BJ (cell line): ENCODE results near the gene C2orf68. TPM values are rescaled to one million over a fixed set of nuclear protein-coding genes. Genes with fewer than 3 reads are reported as not detected.
"Not testable (repeated sequence)": the region's sequence is repeated elsewhere in the genome, so short reads cannot be mapped to it uniquely, and the experiment has no call there.

Experiments
- CTCF ChIA-PET: fragments of 350-600 bp; formaldehyde crosslinking; extraction: SDS; loops from one replicate; lab custom pipeline; 2021; ENCODE audit warnings: antibody characterized with exemption, inconsistent platforms; lab: Yijun Ruan, JAX
- POLR2A ChIA-PET: fragments of 300-600 bp; sonication (Branson Sonifier 250); formaldehyde crosslinking; extraction: SDS; loops from one replicate; lab custom pipeline; 2021; ENCODE audit warnings: antibody characterized with exemption; lab: Charles Lee
- DNase-seq: peaks from one replicate; pipeline ENCODE4 v3.0.0-alpha.2; 2011; ENCODE audit warnings: low read depth
- H3K27me3 ChIP-seq: 2 replicates; pipeline ENCODE4 v1.6.0; 2011; ENCODE audit warnings: low read length; ENCODE audit not compliant: control insufficient read depth, insufficient read depth
- H3K36me3 ChIP-seq: 2 replicates; pipeline ENCODE4 v1.5.1; 2011; ENCODE audit warnings: low read length; ENCODE audit not compliant: control insufficient read depth, insufficient read depth
- H3K4me3 ChIP-seq: 2 replicates; pipeline ENCODE4 v1.5.1; 2011; ENCODE audit warnings: low read depth, mild to moderate bottlenecking, control low read depth, low read length
- CTCF ChIP-seq: IDR thresholded peaks from 2 replicates; pipeline ENCODE4 v1.5.1; 2011; ENCODE audit warnings: low read depth, mild to moderate bottlenecking, control low read depth, inconsistent platforms, low read length, moderate library complexity; ENCODE audit not compliant: insufficient read depth
- polyA plus RNA-seq: library from polyadenylated mRNA; depleted of rRNA; stranded (reverse); fragments of >200 nt; gene quantifications from 2 replicates; pipeline ENCODE4 v1.2.3, GENCODE V29; 2011

C2orf68 gene
- polyA plus RNA-seq, 1 experiment = 16.4 TPM

GRCh38 chr2:85615413-85615728 lies 3.5 kb upstream of the C2orf68 start:
- ChIA-PET CTCF (interaction anchor here (0.9 to 1.1 kb wide), 2 partner anchors 22 to 64 kb away, joined by 3 read pairs; no protein-coding TSS in a partner anchor), POLR2A (no interaction called here)
- H3K4me3 ChIP-seq = no peak overlapping the region
- no peaks in the 10 kb centered on the region for H3K27me3 ChIP-seq
- no peak for DNase-seq
- no peak for TF ChIP-seq CTCF
- peaks cover under 1% of the 10 kb centered on the region; the same call in 1 of the 2 replicates for H3K36me3 ChIP-seq

DNA sequence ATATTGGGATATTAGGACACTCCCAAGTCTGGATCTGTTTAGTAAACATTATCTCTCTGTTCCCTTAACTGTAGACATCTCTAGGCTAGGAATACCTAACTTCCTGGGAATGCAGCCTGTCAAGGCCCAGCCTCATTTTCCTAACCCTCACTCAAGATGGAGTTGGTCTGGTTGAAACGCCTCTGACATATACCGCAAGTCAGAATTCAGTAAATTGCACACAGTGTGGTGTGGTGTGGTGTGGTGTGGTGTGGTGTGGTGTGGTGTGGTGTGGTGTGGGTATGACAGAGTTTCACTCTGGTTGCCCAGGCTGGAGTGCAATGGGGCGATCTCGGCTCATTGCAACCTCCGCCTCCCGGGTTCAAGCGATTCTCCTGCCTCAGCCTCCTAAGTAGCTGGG lies 2.9 kb upstream of the C2orf68 start:
- H3K27me3 ChIP-seq, H3K4me3 ChIP-seq, DNase-seq, POLR2A ChIA-PET, H3K36me3 ChIP-seq: not testable (repeated sequence)
- CTCF ChIA-PET = interaction anchor here (0.9 kb wide), 1 partner anchor 22 kb away, joined by 3 read pairs; no protein-coding TSS in a partner anchor

- Histone ChIP-seq H3K36me3 (peaks cover 3% of the 10 kb centered on the region; the same call in 1 of the 2 replicates), H3K4me3 (no peak overlapping the region), H3K27me3 (no peaks in the 10 kb centered on the region)
- ChIA-PET POLR2A (no interaction called here), CTCF (no interaction called here)
- TF ChIP-seq CTCF = no peak
- DNase-seq = no peak
Measured at GRCh38 chr2:85613717-85614515, 2.0 kb upstream of the C2orf68 start.

- no peak for DNase-seq
- Histone ChIP-seq H3K36me3 (peaks cover 9% of the 10 kb centered on the region; the same call in 1 of the 2 replicates), H3K27me3 (no peaks in the 10 kb centered on the region), H3K4me3 (peak overlapping the region; percentile 96)
- CTCF ChIA-PET = interaction anchor here (1.0 to 1.2 kb wide), 2 partner anchors 20 to 222 kb away, joined by 4 to 5 read pairs; no protein-coding TSS in a partner anchor
- POLR2A ChIA-PET = interaction anchor here (0.5 to 1.0 kb wide), 7 partner anchors 9 to 192 kb away, joined by 3 to 6 read pairs (median 5); partner anchors contain the start of genes SH2D6 and TMEM150A
- no peak for TF ChIP-seq CTCF
Measured at GRCh38 chr2:85611217-85611704, 605 bp downstream of the C2orf68 start.

DNA sequence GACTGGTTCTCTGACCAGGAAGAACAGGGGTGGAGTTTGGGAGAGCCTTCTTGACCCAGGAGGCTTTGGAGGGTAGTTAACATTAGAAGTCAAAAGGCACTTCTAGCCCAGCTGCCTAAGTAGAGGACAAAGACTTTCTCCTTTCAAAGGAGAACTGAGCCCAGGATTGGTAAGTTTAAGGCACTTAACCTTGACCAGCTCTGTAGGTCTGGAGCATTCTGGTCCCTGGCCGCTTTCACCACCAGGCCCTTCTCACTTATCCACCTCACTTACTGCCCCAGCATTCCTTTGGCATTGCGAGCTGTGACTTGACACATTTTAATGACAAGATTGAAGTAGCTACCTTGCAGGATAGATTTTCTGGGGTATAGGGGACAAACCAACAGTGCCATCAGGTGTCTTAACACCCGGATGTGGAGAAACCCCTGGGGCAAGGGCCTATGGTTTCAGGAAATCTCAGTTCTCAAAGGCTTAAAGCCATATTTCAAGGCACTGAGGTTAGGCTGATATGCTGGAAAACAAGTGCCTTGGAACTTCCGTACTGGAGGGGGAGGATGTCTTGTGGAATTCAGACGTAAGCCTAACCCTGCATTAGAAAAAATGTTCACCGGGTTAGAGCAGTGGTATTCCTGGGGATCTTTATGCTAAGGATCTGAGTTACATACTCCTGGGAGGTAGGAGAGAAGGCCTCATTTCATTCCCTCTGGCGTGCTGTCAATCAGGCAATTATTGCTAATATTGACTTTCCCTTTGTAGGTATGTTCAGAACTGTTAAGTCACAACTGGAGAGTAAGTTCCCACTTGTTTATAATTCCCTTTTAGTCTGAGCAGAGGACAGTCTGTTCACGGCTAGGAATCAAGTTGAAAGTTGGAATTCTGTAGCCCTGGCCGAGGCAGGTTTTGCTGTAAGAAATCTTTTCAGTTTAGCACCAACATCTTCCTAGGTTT lies 4.3 kb downstream of the C2orf68 start:
- POLR2A ChIA-PET = interaction anchor here (0.7 kb wide), 1 partner anchor 50 kb away, joined by 3 read pairs; no protein-coding TSS in a partner anchor
- DNase-seq = no peak
- CTCF ChIA-PET = interaction anchor here (1.2 to 1.7 kb wide), 2 partner anchors 186 to 188 kb away, joined by 3 to 4 read pairs; no protein-coding TSS in a partner anchor
- TF ChIP-seq CTCF = no peak
- H3K4me3 ChIP-seq = no peak overlapping the region
- H3K27me3 ChIP-seq = no peaks in the 10 kb centered on the region
- peaks cover 9% of the 10 kb centered on the region; the same call in 1 of the 2 replicates for H3K36me3 ChIP-seq
